ENCODE results near the gene PPIL4.

PPIL4 gene

GRCh38 chr6:149458806-149459205 is 87.0 kb downstream of the PPIL4 start:
- Histone ChIP-seq H3K14ac (ENCODE audit: low read length in 2 of 2) (no peak overlapping the region), H3K79me1 (replicated peaks; ENCODE audit: low read length, poor library complexity, severe bottlenecking) (no peaks in the 10 kb centered on the region), H2AK5ac (ENCODE audit: low read length, severe bottlenecking) (no peak overlapping the region), H3K4me1 (ENCODE audit: control insufficient read depth, insufficient read depth, low read depth, low read length) (peaks cover 8% of the 10 kb centered on the region), H4K8ac (ENCODE audit: low read length) (no peak overlapping the region), H3K27me3 (ENCODE audit: control insufficient read depth in 1 of 2, insufficient read depth in 1 of 2, low read length in 2 of 2) (peaks cover 0 to 11% of the 10 kb centered on the region in 2 experiments), H3K27ac (ENCODE audit: low read length, poor library complexity, severe bottlenecking) (no peak overlapping the region), H3K4me2 (ENCODE audit: low read length, poor library complexity, severe bottlenecking) (no peak overlapping the region), H2BK15ac (ENCODE audit: low read depth, poor library complexity, severe bottlenecking) (no peak overlapping the region), H4K91ac (ENCODE audit: low read length) (no peak overlapping the region), H2BK12ac (ENCODE audit: low read length in 2 of 2) (no peak overlapping the region), H3K23ac (ENCODE audit: low read length in 2 of 2) (no peak overlapping the region), H3K18ac (ENCODE audit: low read depth in 1 of 2, low read length in 2 of 2) (no peak overlapping the region), H2AFZ (ENCODE audit: low read depth, low read length) (no peak overlapping the region), H3K9me3 (ENCODE audit: control insufficient read depth, low read length) (no peaks in the 10 kb centered on the region), H3K36me3 (ENCODE audit: control insufficient read depth in 1 of 2, insufficient read depth in 2 of 2, low read depth in 1 of 2, low read length in 2 of 2) (peaks cover 0 to 3% of the 10 kb centered on the region in 2 experiments), H3K4me3 (ENCODE audit: insufficient read depth in 1 of 2, low read depth in 1 of 2, low read length in 2 of 2) (no peak overlapping the region), H2BK120ac (ENCODE audit: low read depth, low read length) (no peak overlapping the region), H3K4ac (ENCODE audit: low read depth in 1 of 2, low read length in 2 of 2) (no peak overlapping the region), H2BK5ac (ENCODE audit: low read depth, low read length, poor library complexity, severe bottlenecking) (no peak overlapping the region), H3K9ac (ENCODE audit: low read length) (no peak overlapping the region)
- no CpG with 5 or more reads among the region's 1 CpG for WGBS
- no peak for DNase-seq

GRCh38 chr6:149458196-149458595 is 87.6 kb downstream of the PPIL4 start:
- H2BK15ac ChIP-seq (ENCODE audit: low read depth, poor library complexity, severe bottlenecking): no peak overlapping the region
- H2BK12ac ChIP-seq (ENCODE audit: low read length in 2 of 2): no peak overlapping the region
- no peak overlapping the region for H3K4ac ChIP-seq (ENCODE audit: low read depth in 1 of 2, low read length in 2 of 2)
- no peak overlapping the region for H3K4me2 ChIP-seq (ENCODE audit: low read length, poor library complexity, severe bottlenecking)
- DNase-seq: no peak
- no peak overlapping the region for H2BK120ac ChIP-seq (ENCODE audit: low read depth, low read length)
- H4K8ac ChIP-seq (ENCODE audit: low read length): no peak overlapping the region
- 97% methylated on average over 7 of the region's 7 CpGs for WGBS
- no peak overlapping the region for H3K23ac ChIP-seq (ENCODE audit: low read length in 2 of 2)
- no peak overlapping the region for H3K4me3 ChIP-seq (ENCODE audit: insufficient read depth in 1 of 2, low read depth in 1 of 2, low read length in 2 of 2)
- no peak overlapping the region for H2AK5ac ChIP-seq (ENCODE audit: low read length, severe bottlenecking)
- no peak overlapping the region for H4K91ac ChIP-seq (ENCODE audit: low read length)
- H3K9ac ChIP-seq (ENCODE audit: low read length): no peak overlapping the region
- H2BK5ac ChIP-seq (ENCODE audit: low read depth, low read length, poor library complexity, severe bottlenecking): no peak overlapping the region
- no peak overlapping the region for H2AFZ ChIP-seq (ENCODE audit: low read depth, low read length)
- no peak overlapping the region for H3K27ac ChIP-seq (ENCODE audit: low read length, poor library complexity, severe bottlenecking)
- H3K9me3 ChIP-seq (ENCODE audit: control insufficient read depth, low read length): no peaks in the 10 kb centered on the region
- H3K18ac ChIP-seq (ENCODE audit: low read depth in 1 of 2, low read length in 2 of 2): no peak overlapping the region
- peaks cover 0 to 3% of the 10 kb centered on the region in 2 experiments for H3K36me3 ChIP-seq (ENCODE audit: control insufficient read depth in 1 of 2, insufficient read depth in 2 of 2, low read depth in 1 of 2, low read length in 2 of 2)
- no peaks in the 10 kb centered on the region for H3K79me1 ChIP-seq (replicated peaks; ENCODE audit: low read length, poor library complexity, severe bottlenecking)
- H3K27me3 ChIP-seq (ENCODE audit: control insufficient read depth in 1 of 2, insufficient read depth in 1 of 2, low read length in 2 of 2): peaks cover 0 to 11% of the 10 kb centered on the region in 2 experiments
- H3K14ac ChIP-seq (ENCODE audit: low read length in 2 of 2): no peak overlapping the region
- H3K4me1 ChIP-seq (ENCODE audit: control insufficient read depth, insufficient read depth, low read depth, low read length): peaks cover 8% of the 10 kb centered on the region

- peak; percentile 55 for DNase-seq
- Histone ChIP-seq H3K4me1 (ENCODE audit: control insufficient read depth, insufficient read depth, low read depth, low read length) (peaks cover 8% of the 10 kb centered on the region), H3K4me3 (ENCODE audit: insufficient read depth in 1 of 2, low read depth in 1 of 2, low read length in 2 of 2) (no peak overlapping the region)
Measured at GRCh38 chr6:149457316-149457884, 88.4 kb downstream of the PPIL4 start.

GRCh38 chr6:149456311-149457021 is 89.4 kb downstream of the PPIL4 start:
- Histone ChIP-seq H3K4me2 (ENCODE audit: low read length, poor library complexity, severe bottlenecking) (no peak overlapping the region), H2BK5ac (ENCODE audit: low read depth, low read length, poor library complexity, severe bottlenecking) (no peak overlapping the region), H2BK120ac (ENCODE audit: low read depth, low read length) (no peak overlapping the region), H4K8ac (ENCODE audit: low read length) (no peak overlapping the region), H3K23ac (ENCODE audit: low read length in 2 of 2) (no peak overlapping the region), H3K27ac (ENCODE audit: low read length, poor library complexity, severe bottlenecking) (no peak overlapping the region), H3K18ac (ENCODE audit: low read depth in 1 of 2, low read length in 2 of 2) (peak overlapping the region in 1 of 2 experiments; percentile 46), H2BK15ac (ENCODE audit: low read depth, poor library complexity, severe bottlenecking) (no peak overlapping the region), H3K4me1 (ENCODE audit: control insufficient read depth, insufficient read depth, low read depth, low read length) (peaks cover 10% of the 10 kb centered on the region), H2BK12ac (ENCODE audit: low read length in 2 of 2) (peak overlapping the region; percentile 43 to 86), H3K79me1 (replicated peaks; ENCODE audit: low read length, poor library complexity, severe bottlenecking) (no peaks in the 10 kb centered on the region), H3K9me3 (ENCODE audit: control insufficient read depth, low read length) (no peaks in the 10 kb centered on the region), H3K4me3 (ENCODE audit: insufficient read depth in 1 of 2, low read depth in 1 of 2, low read length in 2 of 2) (no peak overlapping the region), H2AFZ (ENCODE audit: low read depth, low read length) (no peak overlapping the region), H3K27me3 (ENCODE audit: control insufficient read depth in 1 of 2, insufficient read depth in 1 of 2, low read length in 2 of 2) (peaks cover 0 to 24% of the 10 kb centered on the region in 2 experiments), H2AK5ac (ENCODE audit: low read length, severe bottlenecking) (no peak overlapping the region), H3K9ac (ENCODE audit: low read length) (no peak overlapping the region), H3K14ac (ENCODE audit: low read length in 2 of 2) (no peak overlapping the region), H3K4ac (ENCODE audit: low read depth in 1 of 2, low read length in 2 of 2) (no peak overlapping the region), H3K36me3 (ENCODE audit: control insufficient read depth in 1 of 2, insufficient read depth in 2 of 2, low read depth in 1 of 2, low read length in 2 of 2) (peaks cover 0 to 3% of the 10 kb centered on the region in 2 experiments), H4K91ac (ENCODE audit: low read length) (peak overlapping the region; percentile 25)
- DNase-seq: no peak
- 95% methylated on average over 49 of the region's 49 CpGs for WGBS

More at GRCh38 chr6:149457316-149457884, 88.4 kb downstream of the PPIL4 start:
- 65% methylated on average over 5 of the region's 7 CpGs for WGBS
- no peak overlapping the region for H2BK12ac ChIP-seq (ENCODE audit: low read length in 2 of 2)
- H3K9ac ChIP-seq (ENCODE audit: low read length): no peak overlapping the region
- H3K4me2 ChIP-seq (ENCODE audit: low read length, poor library complexity, severe bottlenecking): no peak overlapping the region
- H3K4ac ChIP-seq (ENCODE audit: low read depth in 1 of 2, low read length in 2 of 2): no peak overlapping the region
- no peak overlapping the region for H2BK5ac ChIP-seq (ENCODE audit: low read depth, low read length, poor library complexity, severe bottlenecking)
- H3K27me3 ChIP-seq (ENCODE audit: control insufficient read depth in 1 of 2, insufficient read depth in 1 of 2, low read length in 2 of 2): peaks cover 0 to 15% of the 10 kb centered on the region in 2 experiments
- H4K8ac ChIP-seq (ENCODE audit: low read length): no peak overlapping the region
- H3K27ac ChIP-seq (ENCODE audit: low read length, poor library complexity, severe bottlenecking): no peak overlapping the region
- no peak overlapping the region for H4K91ac ChIP-seq (ENCODE audit: low read length)
- peak overlapping the region; percentile 29 for H2BK15ac ChIP-seq (ENCODE audit: low read depth, poor library complexity, severe bottlenecking)
- peak overlapping the region in 1 of 2 experiments; percentile 28 for H3K18ac ChIP-seq (ENCODE audit: low read depth in 1 of 2, low read length in 2 of 2)
- H2BK120ac ChIP-seq (ENCODE audit: low read depth, low read length): no peak overlapping the region
- H3K23ac ChIP-seq (ENCODE audit: low read length in 2 of 2): no peak overlapping the region
- peaks cover 0 to 3% of the 10 kb centered on the region in 2 experiments for H3K36me3 ChIP-seq (ENCODE audit: control insufficient read depth in 1 of 2, insufficient read depth in 2 of 2, low read depth in 1 of 2, low read length in 2 of 2)
- H3K79me1 ChIP-seq (replicated peaks; ENCODE audit: low read length, poor library complexity, severe bottlenecking): no peaks in the 10 kb centered on the region
- no peaks in the 10 kb centered on the region for H3K9me3 ChIP-seq (ENCODE audit: control insufficient read depth, low read length)
- H3K14ac ChIP-seq (ENCODE audit: low read length in 2 of 2): no peak overlapping the region
- H2AK5ac ChIP-seq (ENCODE audit: low read length, severe bottlenecking): no peak overlapping the region
- H2AFZ ChIP-seq (ENCODE audit: low read depth, low read length): no peak overlapping the region
